Activated gamma-delta T cell treated with anti-CD3 and anti-CD28 coated beads, Interleukin-2, amount 50 U/mL, for 16 hours (primary cell): ENCODE results near the gene USP21.
"Not testable (repeated sequence)": the region's sequence is repeated elsewhere in the genome, so short reads cannot be mapped to it uniquely, and the experiment has no call there.

Experiments used
- DNase-seq: peaks from one replicate; pipeline ENCODE4 v3.0.0-alpha.2; 2020; ENCODE audit warnings: low read depth

USP21 gene, protein sequence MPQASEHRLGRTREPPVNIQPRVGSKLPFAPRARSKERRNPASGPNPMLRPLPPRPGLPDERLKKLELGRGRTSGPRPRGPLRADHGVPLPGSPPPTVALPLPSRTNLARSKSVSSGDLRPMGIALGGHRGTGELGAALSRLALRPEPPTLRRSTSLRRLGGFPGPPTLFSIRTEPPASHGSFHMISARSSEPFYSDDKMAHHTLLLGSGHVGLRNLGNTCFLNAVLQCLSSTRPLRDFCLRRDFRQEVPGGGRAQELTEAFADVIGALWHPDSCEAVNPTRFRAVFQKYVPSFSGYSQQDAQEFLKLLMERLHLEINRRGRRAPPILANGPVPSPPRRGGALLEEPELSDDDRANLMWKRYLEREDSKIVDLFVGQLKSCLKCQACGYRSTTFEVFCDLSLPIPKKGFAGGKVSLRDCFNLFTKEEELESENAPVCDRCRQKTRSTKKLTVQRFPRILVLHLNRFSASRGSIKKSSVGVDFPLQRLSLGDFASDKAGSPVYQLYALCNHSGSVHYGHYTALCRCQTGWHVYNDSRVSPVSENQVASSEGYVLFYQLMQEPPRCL

DNA sequence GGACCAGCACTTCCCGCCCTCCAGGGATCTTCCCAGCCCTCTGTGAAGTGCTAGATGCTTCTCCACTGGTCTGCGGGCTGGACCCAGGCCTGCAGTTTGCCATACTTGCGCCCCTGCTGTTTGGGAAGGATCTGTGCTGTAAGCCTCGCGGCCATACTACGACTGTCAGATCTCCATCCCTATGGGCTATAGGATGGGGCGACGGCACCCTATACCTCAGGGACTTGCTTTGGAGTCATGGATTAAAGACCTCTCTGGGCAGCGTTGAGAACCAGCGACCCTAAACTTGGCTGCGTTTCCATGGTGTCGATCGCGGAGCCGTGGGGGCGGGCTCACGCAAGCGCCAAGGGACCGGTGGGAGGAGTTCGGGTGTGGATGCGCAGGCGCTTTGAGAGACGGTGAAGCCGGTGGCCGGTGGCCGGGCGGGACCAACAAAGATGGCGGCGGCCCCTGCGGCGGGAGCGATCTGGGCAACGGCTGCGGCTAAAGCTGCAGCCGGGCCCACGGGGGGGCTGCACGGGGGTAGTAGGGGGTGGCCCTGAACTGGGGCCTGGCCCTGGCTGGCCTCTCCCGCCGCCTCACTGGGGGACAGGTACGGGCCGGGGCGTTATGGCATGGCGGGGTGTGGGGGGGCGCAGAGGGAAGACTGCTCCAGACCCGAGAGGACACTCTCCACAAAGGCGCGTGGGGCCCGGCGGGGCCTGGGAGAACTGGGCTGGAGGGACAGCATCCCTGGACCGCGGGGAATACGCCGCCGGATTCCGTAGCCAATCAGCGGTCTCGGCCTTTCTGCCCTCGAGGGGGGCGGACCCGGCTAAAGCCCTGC, at the start of gene USP21:
Gene USP21 (plus strand): TSS at position 414 of the 826 bp plus-strand sequence. CDS start 1,141 bp downstream, outside the sequence.
- peak; percentile 87 for DNase-seq

DNA sequence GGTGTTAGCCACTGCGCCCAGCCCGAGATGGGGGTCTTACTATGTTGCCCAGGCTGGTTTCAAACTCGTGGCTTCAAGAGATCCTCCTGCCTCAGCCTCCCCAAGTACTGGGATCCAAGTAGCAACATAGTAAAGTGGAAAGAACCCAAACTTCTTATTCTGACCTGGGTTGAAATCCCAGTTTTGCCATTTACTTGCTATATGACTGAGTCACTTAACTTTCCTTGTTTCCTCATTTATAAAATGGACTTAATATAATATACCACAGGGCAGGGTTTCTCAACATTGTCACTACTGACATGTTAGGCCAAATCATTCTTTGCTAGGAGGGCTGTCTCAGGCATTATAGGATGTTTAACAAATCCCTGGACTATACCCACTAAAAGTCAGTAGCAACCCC, 48.2 kb upstream of the USP21 start:
- DNase-seq = no peak

DNA sequence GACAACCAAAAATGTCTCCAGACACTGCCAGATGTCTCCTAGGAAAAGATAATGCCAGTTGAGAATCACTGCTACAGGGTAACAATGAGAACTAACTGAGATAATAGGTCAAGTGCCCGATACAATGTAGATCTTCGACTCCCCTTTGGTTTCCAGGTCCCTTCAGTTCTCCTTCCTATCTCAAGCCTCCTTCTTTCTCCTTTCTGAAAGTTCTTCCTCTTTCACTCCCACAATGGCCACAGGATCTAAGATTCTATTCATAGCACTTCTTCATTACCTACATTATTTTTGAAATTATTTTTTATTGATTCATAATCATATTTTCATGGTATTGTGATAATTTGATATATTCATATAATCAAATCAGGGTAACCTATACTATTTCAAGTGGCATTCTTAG, 47.8 kb upstream of the USP21 start:
- no peak for DNase-seq

DNA sequence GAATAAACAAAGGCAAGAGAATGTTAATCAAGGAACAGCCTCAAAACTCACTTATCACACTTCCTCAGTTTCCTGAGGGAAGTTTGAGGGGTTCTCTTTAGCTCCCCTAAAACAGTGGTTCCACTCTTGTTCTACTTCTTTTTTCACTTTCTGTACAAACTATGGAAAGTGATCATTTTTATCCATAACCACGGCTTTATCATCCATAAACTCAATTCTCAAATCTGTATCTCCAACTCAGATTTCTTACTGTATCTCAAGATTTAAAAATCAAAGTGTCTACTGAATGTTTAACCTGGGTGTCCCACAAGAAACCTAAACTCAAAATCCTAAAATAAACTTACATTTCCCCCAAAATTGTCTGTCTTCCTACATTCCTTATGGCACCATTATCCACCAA, 45.4 kb upstream of the USP21 start:
- no peak for DNase-seq

DNA sequence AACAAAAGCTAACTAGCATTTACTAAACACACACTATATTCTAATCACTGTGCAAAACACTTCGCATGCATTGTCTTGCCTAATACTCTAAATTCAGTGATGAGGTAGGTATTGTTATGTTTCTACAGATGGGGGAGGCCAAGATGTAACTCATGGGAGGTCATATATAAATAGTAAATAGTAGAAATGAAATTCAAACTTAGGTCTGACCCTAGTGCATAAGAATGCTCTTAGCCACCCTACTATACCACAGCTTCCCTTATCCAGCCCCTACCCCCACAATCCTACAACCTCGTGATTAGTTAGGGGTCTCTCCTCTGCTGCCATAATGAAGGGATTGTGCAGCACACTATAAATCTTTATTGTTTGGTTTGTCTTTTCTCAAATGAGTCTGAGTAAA, 44.7 kb upstream of the USP21 start:
- no peak for DNase-seq

DNA sequence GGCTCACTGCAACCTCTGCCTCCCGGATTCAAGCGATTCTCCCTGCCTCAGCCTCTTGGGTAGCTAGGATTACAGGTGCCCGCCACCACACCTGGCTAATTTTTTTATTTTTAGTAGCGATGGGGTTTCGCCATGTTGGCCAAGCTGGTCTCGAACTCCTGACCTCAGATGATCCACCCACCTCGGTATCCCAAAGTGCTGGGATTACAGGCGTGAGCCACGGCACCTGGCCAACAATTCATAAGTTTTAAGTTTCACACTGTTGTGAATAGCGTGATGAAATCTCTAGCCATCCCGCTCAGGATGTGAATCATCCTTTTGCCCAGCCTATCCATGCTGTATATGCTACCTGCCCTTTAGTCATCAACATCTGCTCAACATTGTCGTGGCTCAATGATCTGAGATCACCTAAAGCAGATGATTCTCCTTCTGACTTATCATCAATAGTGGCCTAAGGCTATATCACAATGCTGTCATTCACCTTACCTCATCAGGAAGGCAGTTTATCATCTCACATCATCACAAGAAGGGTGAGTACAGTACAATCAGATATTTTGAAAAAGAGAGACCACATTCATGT, 44.1 kb upstream of the USP21 start:
- DNase-seq = no peak

DNA sequence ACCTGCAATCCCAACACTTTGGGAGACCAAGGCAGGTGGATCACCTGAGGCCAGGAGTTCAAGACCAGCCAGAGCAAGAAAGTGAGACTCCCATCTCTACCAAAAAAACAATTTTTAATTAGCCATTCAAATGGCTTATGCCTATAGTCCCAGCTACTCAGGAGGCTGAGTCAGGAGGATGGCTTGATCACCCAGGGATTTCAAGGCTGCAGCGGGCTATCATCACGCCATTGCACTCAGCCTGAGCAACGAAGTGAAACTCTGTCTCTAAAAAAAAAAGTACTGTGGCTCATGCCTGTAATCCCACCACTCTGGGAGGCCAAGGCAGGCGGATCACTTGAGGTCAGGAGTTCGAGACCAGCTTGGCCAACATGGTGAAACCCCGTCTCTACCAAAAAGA, 43.3 kb upstream of the USP21 start:
- not testable (repeated sequence) for DNase-seq

DNA sequence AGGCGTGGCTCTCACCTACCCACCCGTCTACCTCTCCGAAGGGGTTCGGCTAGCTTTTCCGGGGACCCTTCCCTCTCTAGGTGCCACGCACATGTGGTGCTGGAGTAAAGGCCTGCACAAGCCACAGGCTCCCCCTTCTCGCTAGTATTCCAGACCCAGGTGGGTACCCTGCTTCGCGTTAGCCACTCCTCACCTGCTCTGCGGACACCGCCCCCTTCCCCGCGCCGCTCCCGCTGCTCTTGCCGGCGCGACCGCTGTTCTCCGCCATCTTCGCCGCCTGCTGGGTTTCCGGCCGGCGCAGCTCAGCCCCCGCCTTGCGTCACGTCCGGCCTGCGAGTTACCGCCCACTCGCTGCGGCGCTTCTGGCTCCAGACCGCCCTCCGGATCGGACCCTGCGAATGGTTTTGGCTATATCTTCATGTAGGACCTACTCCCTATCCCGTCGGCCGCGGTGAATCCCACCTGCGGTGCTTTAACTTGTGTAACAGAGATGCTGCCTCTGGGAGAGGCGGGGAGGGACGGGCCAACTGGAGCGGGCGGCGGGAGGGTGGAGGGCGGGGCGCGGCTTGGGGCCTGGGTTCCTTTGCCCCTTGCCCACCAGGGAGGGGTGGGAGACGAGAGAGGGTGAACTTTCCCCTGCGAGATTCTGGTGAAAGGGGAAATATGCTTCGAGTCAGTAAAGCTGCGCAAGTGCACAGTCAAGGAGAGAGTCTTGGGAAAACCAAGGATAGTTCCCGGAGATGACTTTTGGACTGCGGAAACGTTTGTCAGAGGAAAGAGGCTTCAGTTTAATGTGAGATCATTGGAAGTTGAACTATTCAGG, 41.3 kb upstream of the USP21 start, which contains the start of the genes NIT1 and PFDN2:
Gene NIT1 (plus strand): TSS at position 347 of the 823 bp plus-strand sequence. CDS start 72 bp downstream, at position 419.
Gene PFDN2 (minus strand): TSS at position 279 of the 823 bp plus-strand sequence. CDS start 11 bp downstream, at position 268.
- peak; percentile 73 for DNase-seq

DNA sequence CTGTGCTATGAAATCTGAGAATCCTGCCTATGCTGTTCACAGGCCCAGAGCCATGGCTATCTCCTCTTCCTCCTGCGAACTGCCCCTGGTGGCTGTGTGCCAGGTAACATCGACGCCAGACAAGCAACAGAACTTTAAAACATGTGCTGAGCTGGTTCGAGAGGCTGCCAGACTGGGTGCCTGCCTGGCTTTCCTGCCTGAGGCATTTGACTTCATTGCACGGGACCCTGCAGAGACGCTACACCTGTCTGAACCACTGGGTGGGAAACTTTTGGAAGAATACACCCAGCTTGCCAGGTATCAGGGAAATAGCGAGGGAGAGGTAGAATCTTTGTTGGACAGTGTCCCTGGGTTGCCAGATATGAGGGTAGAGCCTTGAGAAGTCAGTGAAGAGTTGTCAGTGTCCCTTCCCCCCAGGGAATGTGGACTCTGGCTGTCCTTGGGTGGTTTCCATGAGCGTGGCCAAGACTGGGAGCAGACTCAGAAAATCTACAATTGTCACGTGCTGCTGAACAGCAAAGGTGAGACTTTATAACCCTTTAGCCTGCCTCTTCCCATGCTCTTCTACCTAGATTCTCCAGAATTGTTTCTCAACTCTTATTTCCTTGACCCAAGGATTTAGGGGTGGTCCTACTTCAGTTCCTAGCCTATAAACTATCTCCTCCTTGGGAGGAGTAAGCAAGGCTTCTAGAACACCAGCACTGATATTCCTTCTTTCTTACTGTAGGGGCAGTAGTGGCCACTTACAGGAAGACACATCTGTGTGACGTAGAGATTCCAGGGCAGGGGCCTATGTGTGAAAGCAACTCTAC, 40.0 kb upstream of the USP21 start:
- peak; percentile 39 for DNase-seq

DNA sequence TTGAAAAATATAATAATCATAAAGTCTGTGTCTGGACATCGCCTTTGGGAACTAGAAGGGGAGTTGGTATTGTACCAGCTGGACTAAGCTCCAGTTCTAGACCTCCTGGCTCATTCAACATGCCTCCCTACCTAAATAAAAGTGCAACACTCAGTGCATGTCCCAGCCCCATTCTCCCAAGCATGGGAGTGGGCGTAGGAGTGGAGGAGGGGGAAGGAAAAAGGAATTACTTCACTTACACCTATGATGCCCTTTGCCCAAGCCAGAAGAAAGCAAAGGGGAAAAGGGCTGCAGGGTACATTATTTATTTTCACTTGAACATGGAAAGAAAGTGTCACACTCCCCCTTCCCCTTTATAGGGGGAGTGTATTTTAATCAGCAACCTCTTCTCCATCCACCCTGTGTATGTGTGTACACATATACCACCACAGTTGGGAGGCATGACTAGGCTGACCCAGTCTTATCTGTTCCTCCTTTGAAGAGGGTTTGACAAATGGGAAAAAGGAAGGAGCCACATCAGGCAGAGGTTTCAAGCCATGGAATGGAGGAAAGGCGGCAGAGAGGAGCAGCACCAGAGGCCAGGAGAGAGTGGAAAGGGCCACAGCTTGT, 38.2 kb upstream of the USP21 start:
- DNase-seq = no peak

DNA sequence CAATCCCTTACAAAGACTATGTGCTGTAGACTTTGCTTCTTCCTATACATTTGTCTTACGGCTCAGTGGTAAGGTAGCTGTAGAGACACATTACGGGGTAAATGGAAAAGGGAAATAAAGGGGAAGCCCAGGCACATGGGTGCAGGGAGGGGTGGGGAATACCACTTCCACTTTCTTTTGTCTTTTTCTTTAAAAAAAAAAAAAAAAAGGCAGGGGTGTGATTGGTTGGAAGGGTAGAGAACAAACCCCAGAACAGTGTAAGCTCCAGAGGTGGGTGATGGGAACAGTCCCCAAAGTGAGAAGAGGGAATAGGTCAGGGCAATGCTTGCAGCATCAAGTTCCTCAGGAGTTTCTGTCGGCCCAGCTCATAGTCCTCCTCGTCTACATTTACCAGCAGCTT, 37.5 kb upstream of the USP21 start:
- no peak for DNase-seq

DNA sequence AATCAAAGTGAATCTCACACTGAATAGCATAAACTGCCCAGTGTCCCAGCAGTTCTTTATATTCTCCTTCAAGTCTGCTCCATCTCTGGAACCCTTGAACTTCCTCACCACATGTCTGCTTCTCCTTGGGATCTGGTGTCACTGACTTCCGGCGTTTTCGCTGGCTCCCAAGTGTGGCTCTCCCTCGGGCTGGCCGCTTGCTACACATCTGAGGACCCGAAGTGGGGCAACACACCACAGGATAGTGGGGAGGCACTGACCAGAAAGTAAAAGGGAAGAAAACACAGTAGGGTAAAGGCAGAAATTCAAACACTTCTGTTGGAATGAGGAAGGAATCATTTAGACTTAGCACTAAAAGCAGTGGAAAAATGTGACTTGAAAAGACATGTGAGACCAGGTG, 36.3 kb upstream of the USP21 start:
- DNase-seq = no peak

DNA sequence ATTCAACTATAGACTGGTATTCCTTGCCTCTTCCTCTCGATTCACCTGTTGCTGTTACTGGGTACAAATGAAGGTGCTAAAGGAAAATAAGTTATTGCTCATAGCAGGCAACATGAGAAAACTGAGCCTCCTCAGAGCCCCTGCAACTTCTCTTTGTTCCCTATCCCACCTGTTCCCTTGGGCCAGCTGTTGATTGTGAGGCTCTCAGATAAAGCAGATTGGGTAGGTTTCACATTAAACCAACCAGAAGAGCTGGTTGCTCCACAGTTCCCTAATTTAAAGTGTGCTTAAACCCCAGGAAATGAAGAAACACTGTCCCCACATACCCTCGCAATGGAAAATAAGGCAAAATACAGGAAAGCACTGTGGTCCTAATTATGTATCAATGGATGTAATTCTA, 31.7 kb upstream of the USP21 start:
- no peak for DNase-seq

DNA sequence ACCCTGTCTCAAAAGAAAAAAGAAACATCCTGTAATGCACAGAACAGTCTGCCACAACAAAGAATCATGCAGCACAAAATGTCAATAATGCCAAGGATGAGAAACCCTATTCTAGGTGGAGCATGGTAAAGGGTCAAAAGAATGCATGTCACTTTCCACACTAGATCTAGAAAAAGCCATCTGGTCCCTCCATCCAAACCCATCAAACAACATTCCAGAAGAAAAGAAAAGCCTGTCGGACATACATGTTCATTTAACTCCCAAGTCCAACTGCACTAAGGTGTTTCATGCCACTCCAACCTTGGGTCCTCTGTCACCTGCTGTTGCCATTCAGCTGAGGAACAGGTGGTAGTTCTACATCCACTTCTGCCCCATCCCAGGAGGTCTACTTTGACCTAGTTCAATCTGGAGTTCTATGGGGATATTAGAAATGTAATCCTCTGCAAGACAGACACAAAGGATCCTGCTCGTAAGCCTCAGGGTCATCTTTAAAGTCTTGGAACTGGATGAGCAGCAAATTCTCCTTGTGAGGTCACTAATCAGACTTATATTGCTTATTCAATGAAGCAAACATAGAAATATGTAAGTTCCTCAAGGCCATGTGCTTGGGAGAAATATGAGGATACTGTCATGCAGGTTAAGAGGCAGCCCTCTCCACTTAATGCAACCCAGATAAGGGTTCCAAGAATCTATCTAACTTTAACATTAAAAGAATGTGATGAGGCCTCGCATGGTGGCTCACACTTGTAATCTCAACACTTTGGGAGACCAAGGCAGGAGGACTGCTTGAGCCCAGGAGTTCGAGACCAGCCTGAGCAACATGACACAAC, 30.5 kb upstream of the USP21 start:
- no peak for DNase-seq

DNA sequence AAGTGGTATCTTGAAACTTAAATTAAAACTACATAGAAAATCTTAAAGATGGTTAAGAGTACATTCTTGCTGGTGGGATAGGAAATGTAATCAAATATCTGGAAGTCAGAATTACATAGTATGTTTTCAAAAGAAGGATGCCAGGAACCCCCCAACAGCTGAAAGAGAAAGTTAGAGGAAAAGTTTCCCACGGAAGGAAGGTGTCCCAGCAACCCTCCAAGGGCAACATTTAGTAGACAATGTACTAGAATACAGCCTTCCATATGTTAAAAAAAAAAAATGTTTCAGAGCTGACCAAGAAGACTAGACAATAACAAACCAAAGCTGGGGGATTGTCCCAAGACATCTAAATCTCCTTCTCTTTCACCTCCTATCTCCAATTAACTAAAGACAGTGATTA, 29.0 kb upstream of the USP21 start:
- DNase-seq = no peak

DNA sequence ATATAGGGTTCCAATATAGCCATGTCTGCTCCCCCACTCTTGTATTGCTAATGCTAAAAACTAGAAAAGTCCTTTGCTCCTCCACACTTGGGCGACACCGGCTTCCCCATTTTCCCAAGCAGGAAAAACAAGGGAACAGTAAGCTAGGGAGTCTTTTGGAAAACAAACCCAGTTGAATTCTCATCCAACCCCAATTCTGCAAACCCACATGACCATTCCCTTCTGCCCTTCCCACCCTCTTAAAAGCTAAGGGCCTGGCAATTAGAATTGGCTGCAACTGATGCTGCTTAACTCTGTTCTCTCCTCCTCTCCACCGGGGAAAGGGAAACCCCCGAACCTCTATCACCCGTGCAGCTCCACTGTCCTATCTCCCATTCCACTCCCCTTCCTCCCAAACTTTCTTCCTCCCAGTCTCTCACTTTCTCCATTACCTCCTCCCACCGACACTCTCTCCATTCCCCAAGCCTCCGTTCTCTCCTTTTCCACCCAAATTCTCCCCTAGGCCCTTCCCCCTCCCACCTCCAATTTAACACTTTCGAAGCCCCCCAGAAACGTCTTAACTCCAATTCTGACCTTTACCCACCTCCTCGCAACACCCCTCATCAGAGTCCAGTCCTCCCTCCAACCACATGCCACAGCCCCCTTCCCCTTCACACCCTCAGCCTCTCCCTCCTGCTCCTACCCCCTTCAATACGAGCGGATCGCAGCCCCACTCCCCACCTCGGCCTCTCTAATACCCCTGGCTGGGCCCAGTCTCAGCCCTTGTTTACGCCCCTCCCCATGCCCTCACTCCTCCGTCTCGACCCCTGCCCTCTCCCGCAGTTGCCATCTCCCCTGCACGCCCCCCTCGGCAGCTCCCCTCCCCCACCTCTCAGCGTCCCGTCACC, 27.5 kb upstream of the USP21 start:
- DNase-seq = no peak

DNA sequence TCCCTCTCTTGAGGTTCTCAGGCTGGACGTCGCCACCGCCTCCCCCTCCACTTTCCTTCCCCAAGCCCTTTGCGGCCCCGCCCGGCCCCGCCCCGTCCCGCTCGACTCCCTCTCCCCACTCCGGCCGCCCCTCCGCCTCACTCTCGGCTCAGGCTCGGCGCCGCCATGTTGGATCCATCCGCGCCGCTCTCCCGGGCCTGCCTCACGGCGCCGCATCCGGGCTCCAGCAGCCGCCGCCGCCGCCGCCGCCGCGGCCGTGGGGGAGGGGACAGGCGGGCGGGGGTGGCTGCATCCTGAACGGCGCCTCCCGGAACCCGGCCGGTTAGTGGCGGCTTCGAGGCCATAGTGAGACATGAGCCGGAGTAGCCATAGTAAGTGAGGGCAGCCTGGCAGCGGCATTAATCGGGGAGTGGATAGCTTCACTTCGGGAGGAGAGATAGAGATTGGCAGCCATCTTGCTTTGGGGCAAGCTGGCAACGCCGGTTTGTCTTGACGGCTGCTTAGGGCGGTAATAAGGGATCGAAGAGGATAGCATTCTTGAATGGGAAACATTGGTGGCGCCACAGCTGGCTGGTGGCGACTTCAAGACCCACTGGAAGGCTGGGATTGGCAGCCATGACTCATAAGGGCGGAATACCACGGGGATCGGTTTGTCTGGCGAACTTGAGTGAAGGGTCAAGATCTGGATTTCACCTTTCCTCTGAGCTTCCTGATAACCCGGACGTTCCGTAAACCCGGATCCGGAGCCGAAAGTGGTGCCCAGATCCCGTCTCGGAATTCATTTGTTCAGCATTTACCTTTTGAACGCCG, 26.7 kb upstream of the USP21 start, which contains the start of gene DEDD:
Gene DEDD (minus strand): TSS at position 258 of the 810 bp plus-strand sequence. CDS start 8,205 bp downstream, outside the sequence.
- DNase-seq = peak; percentile 82
